SIG-M5 (cell line): Measurements from ENCODE around the gene MSTO1.
"Not testable (repeated sequence)": the region's sequence is repeated elsewhere in the genome, so short reads cannot be mapped to it uniquely, and the experiment has no call there.

ENCODE experiments used
- DNase-seq: peaks from one replicate; lab custom pipeline; 2025; lab: John Stamatoyannopoulos, UW

MSTO1 gene

DNA sequence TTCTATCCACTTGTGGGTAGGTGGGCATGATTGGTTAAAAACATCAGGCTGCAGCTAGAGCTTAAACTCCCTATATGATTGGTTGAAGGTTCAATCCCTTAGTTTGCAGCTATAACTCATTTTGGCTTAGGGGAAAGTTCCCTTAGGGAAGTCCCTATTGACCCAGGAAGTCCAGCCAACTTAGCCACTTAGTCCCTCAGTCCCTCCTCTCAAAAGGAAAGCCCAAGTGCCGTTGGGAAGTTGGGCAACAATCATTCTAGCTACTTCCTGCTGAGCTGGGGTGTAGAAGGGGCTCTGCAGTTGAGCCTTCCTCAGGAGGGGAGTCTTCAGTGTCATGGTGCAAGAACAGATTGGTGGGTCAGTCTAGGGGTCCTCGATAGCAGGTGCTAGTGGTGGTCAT, 12.2 kb downstream of the MSTO1 start:
- DNase-seq, result no peak

GRCh38 chr1:155623357-155623756, 13.3 kb downstream of the MSTO1 start:
- no peak for DNase-seq

GRCh38 chr1:155626428-155626827, 16.4 kb downstream of the MSTO1 start:
- DNase-seq, result not testable (repeated sequence)

GRCh38 chr1:155636397-155637153, 26.6 kb downstream of the MSTO1 start:
- DNase-seq, result no peak

DNA sequence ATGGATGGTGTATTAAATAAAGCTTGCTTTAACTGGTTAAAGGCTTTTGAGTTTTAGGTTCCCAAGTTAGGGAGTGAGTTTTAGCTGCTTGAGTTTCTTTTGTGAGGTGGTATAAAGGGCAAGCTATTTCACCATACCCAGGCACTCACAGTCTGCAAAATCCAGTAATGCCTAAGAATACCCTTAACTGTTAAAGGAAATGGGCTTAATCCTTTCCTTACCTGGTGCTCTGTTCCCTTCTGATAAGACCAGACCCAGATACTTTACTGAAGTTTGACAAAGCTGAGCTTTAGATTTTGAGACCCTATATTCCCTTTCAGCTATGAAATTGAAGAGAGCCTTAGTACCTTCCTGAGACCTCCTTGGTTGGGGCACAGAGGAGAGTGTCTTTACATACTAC, 30.3 kb downstream of the MSTO1 start:
- DNase-seq, result no peak

DNA sequence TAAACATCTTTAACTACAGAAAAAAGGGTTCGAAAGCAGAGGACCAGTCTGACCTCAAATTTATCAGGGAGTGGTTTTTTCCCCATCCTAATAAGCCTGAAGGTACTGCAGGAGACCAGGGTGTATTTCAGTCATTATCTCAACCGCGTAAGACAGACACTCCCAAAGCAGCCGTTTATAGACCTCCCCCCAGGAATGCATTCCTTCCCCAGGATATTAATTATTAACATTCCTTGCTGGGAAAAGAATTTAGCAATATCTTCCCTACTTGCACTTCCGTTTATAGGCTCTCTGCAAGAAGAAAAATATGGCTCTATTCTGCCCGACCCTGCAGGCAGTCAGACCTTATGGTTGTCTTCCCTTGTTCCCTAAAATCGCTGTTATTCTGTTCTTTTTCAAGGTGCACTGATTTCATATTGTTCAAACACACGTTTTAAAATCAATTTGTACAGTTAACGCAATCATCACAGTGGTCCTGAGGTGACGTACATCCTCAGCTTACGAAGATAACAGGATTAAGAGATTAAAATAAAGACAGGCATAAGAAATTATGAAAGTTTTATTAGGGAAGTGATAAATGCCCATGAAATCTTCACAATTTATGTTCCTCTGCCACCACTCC, 32.7 kb downstream of the MSTO1 start:
- not testable (repeated sequence) for DNase-seq

- DNase-seq, result no peak
Observed at GRCh38 chr1:155643230-155643629, 33.2 kb downstream of the MSTO1 start.

- DNase-seq, result no peak
Observed at GRCh38 chr1:155645034-155645598, 35.1 kb downstream of the MSTO1 start.

DNA sequence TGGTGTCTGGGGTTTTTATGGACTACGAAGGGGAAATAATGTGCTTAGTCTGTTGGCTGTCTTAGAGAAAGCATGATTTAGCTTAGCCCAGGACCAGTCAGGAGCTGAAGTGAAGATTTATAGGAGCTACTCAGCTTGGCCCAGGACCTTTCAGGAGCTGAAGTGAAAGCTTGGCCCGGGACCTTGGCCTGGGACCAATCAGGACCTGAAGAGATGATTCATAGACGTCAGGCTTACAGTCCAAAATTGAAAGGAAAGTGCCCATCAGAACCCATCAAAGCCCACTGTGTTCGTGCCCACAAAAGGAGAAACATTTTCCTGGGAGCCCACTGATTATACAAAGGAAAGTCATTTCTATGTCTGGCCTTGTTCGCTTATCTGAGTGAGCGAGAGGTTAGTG, 35.6 kb downstream of the MSTO1 start:
- no peak for DNase-seq

- peak; percentile 26 for DNase-seq
Observed at GRCh38 chr1:155646307-155646706, 36.3 kb downstream of the MSTO1 start.

- peak; percentile 19 for DNase-seq
Observed at GRCh38 chr1:155648207-155649147, 38.5 kb downstream of the MSTO1 start.

DNA sequence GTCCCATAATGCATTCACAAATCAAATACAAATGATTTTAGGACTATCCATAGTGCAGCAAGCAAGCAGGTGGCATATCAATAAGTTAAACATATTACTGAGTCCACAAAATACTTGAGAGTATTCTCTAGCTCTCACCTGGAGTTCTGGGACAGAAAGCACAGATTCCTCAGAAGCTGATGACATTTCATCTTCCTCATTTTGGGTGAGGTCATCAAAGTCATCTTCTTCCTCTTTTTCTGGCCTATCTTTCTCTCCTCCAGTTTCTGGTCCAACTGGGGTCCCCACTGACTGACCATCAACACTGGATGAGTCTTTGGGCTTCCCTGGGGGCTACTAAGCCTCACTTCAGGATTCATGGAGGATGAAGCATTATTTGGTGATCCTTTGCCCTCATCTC, 39.7 kb downstream of the MSTO1 start:
- no peak for DNase-seq

- DNase-seq, result peak; percentile 58
Observed at GRCh38 chr1:155650231-155650757, 40.3 kb downstream of the MSTO1 start.

DNA sequence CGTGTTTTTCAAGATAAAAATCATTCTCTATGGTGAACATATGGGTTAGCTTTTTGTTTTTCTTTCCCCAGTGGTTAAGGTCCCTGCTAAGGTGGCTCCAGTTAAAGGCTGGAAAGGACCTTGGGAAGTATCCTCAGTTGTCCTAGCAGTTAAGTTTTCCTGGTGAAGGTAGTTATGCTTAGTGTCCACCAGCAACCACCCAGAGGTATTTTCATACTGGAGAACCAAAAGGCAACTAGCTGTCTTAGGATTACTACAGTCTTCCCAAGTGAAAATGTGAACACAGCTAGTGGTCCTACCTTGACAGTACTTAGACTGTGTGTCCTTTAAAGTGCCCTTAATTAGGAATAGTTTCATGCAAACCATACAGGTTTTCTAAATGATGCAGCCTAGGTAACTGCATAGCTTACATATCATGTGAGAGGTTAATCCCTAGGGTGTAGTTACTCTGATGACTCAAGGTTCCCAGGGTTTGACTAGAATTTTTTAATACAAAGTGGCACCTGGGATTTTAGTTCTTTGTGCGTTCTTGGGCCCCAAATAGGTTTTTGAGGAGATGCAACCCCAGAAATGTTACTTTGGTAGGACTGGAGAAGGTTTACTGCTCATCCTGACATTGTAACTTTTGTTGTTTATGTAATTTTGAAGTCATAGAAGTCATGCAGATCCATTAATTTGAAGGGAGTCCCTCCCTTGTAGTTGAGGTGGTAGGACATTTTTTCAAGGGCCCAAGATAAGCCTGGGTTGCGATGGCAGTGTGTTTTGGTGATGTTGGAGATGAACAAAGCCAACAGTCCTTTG, 42.0 kb downstream of the MSTO1 start:
- no peak for DNase-seq

GRCh38 chr1:155652951-155653350, 42.9 kb downstream of the MSTO1 start:
- no peak for DNase-seq

DNA sequence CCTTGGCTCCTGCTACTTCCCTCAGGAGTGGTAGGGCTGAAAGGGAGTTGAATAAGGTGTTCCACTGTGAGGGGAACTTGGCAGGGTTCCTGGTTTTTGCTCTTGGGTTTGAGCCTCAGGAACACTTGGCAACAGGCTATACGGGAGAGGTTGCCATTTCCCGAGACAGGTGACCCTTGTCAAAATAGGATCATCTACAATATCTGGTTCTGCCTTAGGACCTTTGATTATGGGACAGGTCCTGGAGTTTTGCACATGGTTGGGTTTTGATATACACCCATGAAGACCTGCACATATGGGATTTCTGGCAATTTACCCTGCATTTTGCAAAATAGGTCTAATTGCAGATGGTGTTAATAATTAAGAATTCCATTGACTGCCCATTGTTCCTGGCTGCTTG, 47.4 kb downstream of the MSTO1 start:
- DNase-seq, result no peak

- DNase-seq, result not testable (repeated sequence)
Observed at GRCh38 chr1:155661239-155661638, 51.2 kb downstream of the MSTO1 start.
